ENCODE results near the gene KLHL8. TPM values are rescaled to one million over a fixed set of nuclear protein-coding genes. Genes with fewer than 3 reads are reported as not detected.
A peak's percentile ranks its signal among the peaks of the same experiment; 100 is the strongest.

The KLHL8 gene
- total RNA-seq, 2 experiments from 2014 or later: 10.2 to 11.0 TPM

DNA sequence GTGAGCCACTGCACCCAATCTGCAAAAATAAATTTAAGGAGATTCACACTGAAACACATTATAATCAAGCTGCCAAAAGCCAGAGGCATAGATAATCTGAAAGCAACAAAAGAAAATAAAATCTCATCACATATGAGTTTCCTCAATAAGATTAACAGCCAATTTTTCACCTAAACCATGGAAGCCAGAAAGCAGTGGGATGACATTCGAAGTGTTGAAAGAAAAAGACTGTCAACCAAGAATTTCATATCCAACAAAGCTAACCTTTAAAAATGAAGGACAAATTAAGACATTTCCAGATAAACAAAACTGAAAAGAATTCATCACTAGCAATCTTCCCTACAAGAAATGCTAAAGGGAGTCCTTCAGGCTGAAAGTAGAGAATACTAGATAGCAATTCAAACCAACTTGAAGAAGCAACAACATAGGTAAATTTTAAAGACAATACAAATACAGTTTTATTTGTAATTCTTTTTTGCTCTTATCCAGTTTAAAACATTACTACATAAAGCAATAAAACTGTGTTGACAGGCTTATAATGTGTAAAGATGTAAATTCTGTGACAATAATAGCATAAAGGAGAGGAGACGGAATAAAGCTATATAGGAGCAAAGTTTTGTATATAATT lies 23.1 kb upstream of the KLHL8 start:
- intact Hi-C loops (cut with micrococcal nuclease): no loop called here
- Mint-ChIP-seq H3K4me1 (ENCODE audit: low read depth) (no peaks in the 10 kb centered on the region), H3K4me3 (no peak overlapping the region), H3K9me3 (peaks cover 25% of the 10 kb centered on the region), H3K36me3 (peaks cover 7% of the 10 kb centered on the region), H3K27ac (no peak overlapping the region), H3K27me3 (peaks cover 6% of the 10 kb centered on the region)
- DNase-seq: no peak
- ChIA-PET POLR2A (no interaction called here), CTCF (no interaction called here)

- POLR2A ChIA-PET: no interaction called here
- no peaks in the 10 kb centered on the region for H3K4me1 Mint-ChIP-seq (ENCODE audit: low read depth)
These were observed 20.9 kb upstream of the KLHL8 start for GRCh38 chr4:87241336-87241735.

DNA sequence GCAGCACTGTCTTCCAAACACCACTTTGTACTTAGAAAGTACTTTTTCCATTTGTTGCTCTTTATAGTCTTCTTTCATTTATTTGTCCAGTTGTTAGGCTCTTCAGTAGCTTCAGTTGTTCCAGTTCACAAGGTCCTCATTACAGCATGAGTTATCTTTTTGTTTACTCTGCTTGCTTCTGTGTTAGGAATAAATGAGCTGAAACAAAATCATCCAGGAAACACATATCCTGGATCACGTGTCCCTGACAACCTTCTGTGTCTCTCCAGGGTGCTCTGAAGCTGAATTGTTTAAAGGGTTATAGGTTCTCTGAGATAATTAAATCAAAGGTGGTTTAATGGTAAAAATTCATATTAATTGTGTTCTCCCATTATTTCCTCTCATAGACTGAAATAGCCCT lies 19.9 kb upstream of the KLHL8 start:
- peaks cover 7% of the 10 kb centered on the region for H3K36me3 Mint-ChIP-seq
- intact Hi-C loops (cut with micrococcal nuclease): no loop called here
- no peak overlapping the region for H3K4me3 Mint-ChIP-seq
- POLR2A ChIA-PET: no interaction called here
- peaks cover 6% of the 10 kb centered on the region for H3K27me3 Mint-ChIP-seq
- H3K4me1 Mint-ChIP-seq (ENCODE audit: low read depth): no peaks in the 10 kb centered on the region
- H3K27ac Mint-ChIP-seq: no peak overlapping the region
- CTCF ChIA-PET: interaction anchor here (2.0 kb wide), 1 partner anchor 89 kb away, joined by 10 read pairs; no protein-coding TSS in a partner anchor
- H3K9me3 Mint-ChIP-seq: peaks cover 20% of the 10 kb centered on the region
- DNase-seq: no peak

More at GRCh38 chr4:87241336-87241735, 20.9 kb upstream of the KLHL8 start:
- no peak overlapping the region for H3K27ac Mint-ChIP-seq
- intact Hi-C loops (cut with micrococcal nuclease): no loop called here
- peaks cover 6% of the 10 kb centered on the region for H3K27me3 Mint-ChIP-seq
- peaks cover 7% of the 10 kb centered on the region for H3K36me3 Mint-ChIP-seq
- peaks cover 20% of the 10 kb centered on the region for H3K9me3 Mint-ChIP-seq
- no peak for DNase-seq
- H3K4me3 Mint-ChIP-seq: no peak overlapping the region
- CTCF ChIA-PET: interaction anchor here (2.0 kb wide), 1 partner anchor 90 kb away, joined by 10 read pairs; no protein-coding TSS in a partner anchor

DNA sequence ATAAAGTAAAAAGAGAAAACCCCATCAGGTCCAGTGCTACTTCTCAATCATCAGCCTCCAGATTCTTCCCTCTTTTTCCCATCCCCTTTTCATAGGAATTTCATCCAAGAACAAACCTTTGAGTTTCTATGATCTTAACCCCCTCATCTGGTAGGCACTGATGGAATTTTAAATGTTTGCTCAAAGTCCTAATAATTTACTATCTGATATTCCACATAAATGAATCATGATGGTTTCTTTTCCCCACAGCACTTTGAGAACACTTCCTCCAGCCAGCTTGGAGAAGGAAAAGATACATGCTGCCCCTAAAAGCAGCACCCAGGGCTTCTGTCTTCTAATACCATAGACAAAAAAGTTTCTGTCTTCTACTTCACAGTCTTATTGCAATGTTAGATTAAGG lies 19.4 kb upstream of the KLHL8 start:
- intact Hi-C loops (cut with micrococcal nuclease): loop anchor here (5.0 to 10.0 kb wide), 2 partner anchors 225 to 303 kb away; partner anchors contain the start of gene AFF1
- no peak for DNase-seq
- Mint-ChIP-seq H3K9me3 (peaks cover 20% of the 10 kb centered on the region), H3K27ac (no peak overlapping the region), H3K27me3 (peaks cover 6% of the 10 kb centered on the region), H3K4me1 (ENCODE audit: low read depth) (no peaks in the 10 kb centered on the region), H3K36me3 (peaks cover 7% of the 10 kb centered on the region), H3K4me3 (no peak overlapping the region)
- ChIA-PET CTCF (interaction anchor here (2.0 to 6.1 kb wide), 2 partner anchors 89 kb away, joined by 10 to 50 read pairs; no protein-coding TSS in a partner anchor), POLR2A (no interaction called here)

DNA sequence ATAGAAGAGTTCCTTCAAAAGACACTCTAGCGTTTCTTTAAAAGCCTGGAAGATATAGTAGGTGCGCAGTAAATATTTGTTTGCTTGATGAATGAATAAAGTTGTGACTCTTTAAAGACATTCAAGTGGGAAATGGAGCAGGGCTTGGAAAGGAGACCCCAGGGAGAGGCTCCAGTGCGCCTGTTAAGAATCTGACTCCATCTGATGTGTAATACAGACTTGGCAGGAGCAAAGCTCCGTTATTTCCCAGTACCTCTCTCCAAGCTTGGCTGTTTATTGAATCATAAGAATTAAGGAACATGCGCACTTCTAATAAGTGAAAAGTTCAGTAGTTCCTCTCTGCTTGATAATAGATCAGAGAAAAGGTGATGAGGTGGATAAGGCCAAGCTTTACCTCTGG lies 18.8 kb upstream of the KLHL8 start:
- Mint-ChIP-seq H3K27ac (no peak overlapping the region), H3K36me3 (peaks cover 4% of the 10 kb centered on the region), H3K4me3 (no peak overlapping the region), H3K4me1 (ENCODE audit: low read depth) (no peaks in the 10 kb centered on the region), H3K9me3 (peaks cover 20% of the 10 kb centered on the region), H3K27me3 (peaks cover 6% of the 10 kb centered on the region)
- intact Hi-C loops (cut with micrococcal nuclease): loop anchor here (5.0 to 10.0 kb wide), 2 partner anchors 226 to 302 kb away; partner anchors contain the start of gene AFF1
- POLR2A ChIA-PET: no interaction called here
- DNase-seq: no peak
- CTCF ChIA-PET: interaction anchor here (0.6 to 6.1 kb wide), 3 partner anchors 78 to 317 kb away, joined by 3 to 50 read pairs (median 4); no protein-coding TSS in a partner anchor

GRCh38 chr4:87236861-87237260 lies 16.4 kb upstream of the KLHL8 start:
- H3K36me3 Mint-ChIP-seq: no peaks in the 10 kb centered on the region
- POLR2A ChIA-PET: no interaction called here
- intact Hi-C loops (cut with micrococcal nuclease): loop anchor here (1.0 to 10.0 kb wide), 4 partner anchors 228 to 738 kb away; partner anchors contain the start of gene AFF1

GRCh38 chr4:87235020-87235671 lies 14.7 kb upstream of the KLHL8 start:
- Mint-ChIP-seq H3K4me3 (peak overlapping the region; percentile 73), H3K9me3 (no peaks in the 10 kb centered on the region), H3K27ac (no peak overlapping the region), H3K27me3 (peaks cover 2% of the 10 kb centered on the region), H3K4me1 (ENCODE audit: low read depth) (no peaks in the 10 kb centered on the region), H3K36me3 (no peaks in the 10 kb centered on the region)
- CTCF ChIA-PET: interaction anchor here (0.7 to 6.1 kb wide), 9 partner anchors 8 to 313 kb away, joined by 3 to 50 read pairs (median 4); no protein-coding TSS in a partner anchor
- POLR2A ChIA-PET: no interaction called here
- DNase-seq: no peak
- intact Hi-C loops (cut with micrococcal nuclease): loop anchor here (1.0 to 10.0 kb wide), 4 partner anchors 15 to 298 kb away; partner anchors contain the start of genes AFF1 and KLHL8

More at GRCh38 chr4:87236861-87237260, 16.4 kb upstream of the KLHL8 start:
- no peak for DNase-seq
- no peak overlapping the region for H3K4me3 Mint-ChIP-seq
- H3K4me1 Mint-ChIP-seq (ENCODE audit: low read depth): no peaks in the 10 kb centered on the region
- CTCF ChIA-PET: interaction anchor here (1.6 to 6.1 kb wide), 4 partner anchors 8 to 315 kb away, joined by 3 to 50 read pairs (median 16); no protein-coding TSS in a partner anchor
- no peak overlapping the region for H3K27ac Mint-ChIP-seq
- H3K27me3 Mint-ChIP-seq: peaks cover 3% of the 10 kb centered on the region
- H3K9me3 Mint-ChIP-seq: no peaks in the 10 kb centered on the region

GRCh38 chr4:87232216-87232615 lies 11.8 kb upstream of the KLHL8 start:
- Mint-ChIP-seq H3K27me3 (no peaks in the 10 kb centered on the region), H3K4me3 (no peak overlapping the region), H3K27ac (no peak overlapping the region), H3K4me1 (ENCODE audit: low read depth) (no peaks in the 10 kb centered on the region), H3K36me3 (no peaks in the 10 kb centered on the region), H3K9me3 (no peaks in the 10 kb centered on the region)
- no peak for DNase-seq
- ChIA-PET CTCF (no interaction called here), POLR2A (no interaction called here)
- intact Hi-C loops (cut with micrococcal nuclease): loop anchor here (10.0 kb wide), 1 partner anchor 233 kb away; no protein-coding TSS in a partner anchor

DNA sequence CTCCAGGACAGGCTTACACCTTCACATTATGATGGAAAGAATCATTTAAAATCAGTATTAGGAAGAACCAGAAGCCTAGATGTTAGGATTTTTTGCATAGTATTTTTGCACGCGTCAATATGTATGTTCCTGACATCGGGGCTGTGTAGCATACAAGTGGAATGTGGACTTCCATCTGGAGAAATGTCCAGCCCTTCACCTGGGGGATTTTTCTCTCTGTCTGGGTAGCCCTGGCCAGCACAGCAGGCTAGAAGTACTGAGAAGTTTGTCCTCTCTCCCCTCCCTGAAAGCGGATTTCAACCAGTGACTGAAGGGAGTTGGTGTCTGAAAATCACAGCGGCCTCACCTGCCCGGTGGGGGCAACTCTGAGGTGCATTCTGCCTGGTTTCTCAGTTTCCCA lies 10.4 kb upstream of the KLHL8 start:
- Mint-ChIP-seq H3K4me1 (ENCODE audit: low read depth) (no peaks in the 10 kb centered on the region), H3K9me3 (no peaks in the 10 kb centered on the region), H3K36me3 (no peaks in the 10 kb centered on the region), H3K4me3 (no peak overlapping the region), H3K27me3 (no peaks in the 10 kb centered on the region), H3K27ac (no peak overlapping the region)
- ChIA-PET POLR2A (no interaction called here), CTCF (no interaction called here)
- intact Hi-C loops (cut with micrococcal nuclease): loop anchor here (10.0 kb wide), 1 partner anchor 234 kb away; no protein-coding TSS in a partner anchor
- DNase-seq: no peak

DNA sequence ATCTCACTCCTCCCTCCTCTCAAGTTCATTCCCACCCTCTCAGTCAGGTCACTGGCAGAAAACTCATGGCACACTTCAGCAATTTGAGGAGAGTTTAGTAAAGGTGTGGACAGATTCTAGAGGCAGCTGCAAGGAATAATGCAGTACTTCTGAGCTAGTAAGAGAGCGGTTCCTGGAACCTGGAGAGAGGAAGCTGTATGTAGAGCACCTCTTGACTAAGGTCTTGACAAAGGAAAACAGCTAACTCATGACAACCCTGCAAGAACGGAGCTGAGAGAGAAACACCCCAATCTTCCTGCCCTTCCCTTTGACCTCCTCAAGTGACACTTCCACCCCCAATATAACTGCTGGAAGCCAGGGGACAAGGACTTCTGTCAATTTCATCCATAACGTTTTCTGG lies 9.6 kb upstream of the KLHL8 start:
- CTCF ChIA-PET: no interaction called here
- DNase-seq: no peak
- no peaks in the 10 kb centered on the region for H3K4me1 Mint-ChIP-seq (ENCODE audit: low read depth)
- no peaks in the 10 kb centered on the region for H3K36me3 Mint-ChIP-seq
- POLR2A ChIA-PET: no interaction called here
- intact Hi-C loops (cut with micrococcal nuclease): loop anchor here (10.0 kb wide), 1 partner anchor 235 kb away; no protein-coding TSS in a partner anchor
- H3K9me3 Mint-ChIP-seq: no peaks in the 10 kb centered on the region
- H3K27ac Mint-ChIP-seq: no peak overlapping the region
- H3K27me3 Mint-ChIP-seq: no peaks in the 10 kb centered on the region
- no peak overlapping the region for H3K4me3 Mint-ChIP-seq

- Mint-ChIP-seq H3K9me3 (no peaks in the 10 kb centered on the region), H3K36me3 (no peaks in the 10 kb centered on the region), H3K27ac (no peak overlapping the region), H3K27me3 (no peaks in the 10 kb centered on the region), H3K4me1 (ENCODE audit: low read depth) (no peaks in the 10 kb centered on the region), H3K4me3 (no peak overlapping the region)
- ChIA-PET POLR2A (no interaction called here), CTCF (interaction anchor here (2.3 kb wide), 1 partner anchor 77 kb away, joined by 6 read pairs; no protein-coding TSS in a partner anchor)
- DNase-seq: no peak
- intact Hi-C loops (cut with micrococcal nuclease): no loop called here
These were observed 7.9 kb upstream of the KLHL8 start for GRCh38 chr4:87228262-87228860.

GRCh38 chr4:87227751-87228151 lies 7.3 kb upstream of the KLHL8 start:
- no peak overlapping the region for H3K27ac Mint-ChIP-seq
- no peaks in the 10 kb centered on the region for H3K36me3 Mint-ChIP-seq
- CTCF ChIA-PET: interaction anchor here (1.4 to 2.3 kb wide), 2 partner anchors 8 to 77 kb away, joined by 4 to 6 read pairs; no protein-coding TSS in a partner anchor
- DNase-seq: no peak
- H3K4me3 Mint-ChIP-seq: no peak overlapping the region
- no peaks in the 10 kb centered on the region for H3K9me3 Mint-ChIP-seq
- intact Hi-C loops (cut with micrococcal nuclease): no loop called here
- H3K27me3 Mint-ChIP-seq: no peaks in the 10 kb centered on the region
- POLR2A ChIA-PET: no interaction called here
- no peaks in the 10 kb centered on the region for H3K4me1 Mint-ChIP-seq (ENCODE audit: low read depth)

Data from activated CD4-positive, alpha-beta memory T cell treated with anti-CD3 and anti-CD28 coated beads for 36 hours (primary cell).